SK-N-MC (cell line): Measurements from ENCODE around the gene ZBTB49.
"Not testable (repeated sequence)": the region's sequence is repeated elsewhere in the genome, so short reads cannot be mapped to it uniquely, and the experiment has no call there.

ENCODE experiments used
- EZH2 ChIP-seq: fragments of 200-600 bp; sonication (generic); IDR thresholded peaks from one replicate; pipeline ENCODE4 v1.6.1; 2017; ENCODE audit warnings: antibody characterized with exemption
- FOXP2 ChIP-seq: optimal IDR thresholded peaks from 2 replicates; pipeline ENCODE3; 2011; ENCODE audit warnings: mild to moderate bottlenecking, moderate library complexity; ENCODE audit not compliant: insufficient read depth; ENCODE audit errors: extremely low read length, control extremely low read depth

DNA sequence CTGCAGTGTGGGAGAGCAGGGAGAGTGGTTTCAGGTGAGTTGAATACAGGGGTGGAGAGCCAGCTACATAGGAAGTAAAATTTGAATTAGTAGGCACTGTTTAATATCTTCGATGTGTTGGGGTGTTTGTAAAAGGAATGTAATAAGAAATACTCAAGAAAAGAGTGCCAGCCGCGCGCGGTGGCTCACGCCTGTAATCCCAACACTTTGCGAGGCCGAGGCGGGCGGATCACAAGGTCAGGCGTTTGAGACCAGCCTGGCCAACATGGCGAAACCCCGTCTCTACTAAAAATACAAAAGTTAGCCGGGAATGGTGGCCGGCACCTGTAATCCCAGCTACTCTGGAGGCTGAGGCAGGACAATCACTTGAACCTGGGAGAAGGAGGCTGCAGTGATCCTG, 40.7 kb upstream of the ZBTB49 start:
- not testable (repeated sequence) for TF ChIP-seq EZH2, FOXP2
